ENCODE measurements around the gene IL36RN. TPM values are rescaled to one million over a fixed set of nuclear protein-coding genes. Genes with fewer than 3 reads are reported as not detected.

The IL36RN gene
- polyA plus RNA-seq, 1 of the 3 experiments (the other 2 are of a cell fraction) = not detected

GRCh38 chr2:113009622-113010021, 49.4 kb upstream of the IL36RN start (continued):
- TF ChIP-seq CTCF (IDR thresholded peaks at IDR 0.05) (no peak), MEF2A (IDR thresholded peaks at IDR 0.05; ENCODE audit: borderline replicate concordance, low read depth) (no peak)

GRCh38 chr2:113010088-113010487, 48.9 kb upstream of the IL36RN start:
- H3K4me3 ChIP-seq (ENCODE audit: low read depth in 2 of 2, low read length in 1 of 2) = no peak overlapping the region
- H3K27me3 ChIP-seq (ENCODE audit: insufficient read depth) = no peaks in the 10 kb centered on the region; the same call in 1 of the 2 replicates
- H4K20me1 ChIP-seq (ENCODE audit: insufficient read depth) = no peaks in the 10 kb centered on the region
- no peaks in the 10 kb centered on the region for H3K9me3 ChIP-seq
- H3K9ac ChIP-seq = no peak overlapping the region
- no peaks in the 10 kb centered on the region for H3K9me2 ChIP-seq
- ChIA-PET POLR2A (no interaction called here), CTCF (no interaction called here)
- no peak overlapping the region for H3K27ac ChIP-seq (ENCODE audit: low read depth in 2 of 2, low read length in 1 of 2)
- no peaks in the 10 kb centered on the region for H3K4me1 ChIP-seq (ENCODE audit: control insufficient read depth in 1 of 2, insufficient read depth in 2 of 2, low read depth in 1 of 2, low read length in 1 of 2)
- no peak overlapping the region for H2AFZ ChIP-seq (ENCODE audit: low read depth)
- no peaks in the 10 kb centered on the region for H3K36me3 ChIP-seq (replicated peaks in 1 of 2; ENCODE audit: control insufficient read depth in 1 of 2, insufficient read depth in 2 of 2, low read length in 1 of 2)
- DNase-seq = no peak
- H3K4me2 ChIP-seq = 0 out of 2 replicates have a peak overlapping the region, but pooled peaks have one; percentile 29
- TF ChIP-seq USF2 (IDR thresholded peaks at IDR 0.05; ENCODE audit: borderline replicate concordance, low read depth, low read length) (no peak), TCF12 (IDR thresholded peaks at IDR 0.05) (no peak), ELF1 (IDR thresholded peaks at IDR 0.05) (no peak), NRF1 (IDR thresholded peaks at IDR 0.05; ENCODE audit: low read depth, low read length) (no peak), NFIC (IDR thresholded peaks at IDR 0.05; ENCODE audit: borderline replicate concordance) (no peak), TAF1 (IDR thresholded peaks at IDR 0.05; ENCODE audit: borderline replicate concordance, low read depth, low read length) (no peak), EZH2phosphoT487 (IDR thresholded peaks at IDR 0.05; ENCODE audit: borderline replicate concordance, low read depth) (no peak), YY1 (IDR thresholded peaks at IDR 0.05; ENCODE audit: low read depth) (no peak), REST (IDR thresholded peaks at IDR 0.05; ENCODE audit: low read depth, low read length) (no peak), CTCF (IDR thresholded peaks at IDR 0.05) (no peak), MAX (IDR thresholded peaks at IDR 0.05; ENCODE audit: low read depth) (no peak), GABPA (IDR thresholded peaks at IDR 0.05; ENCODE audit: low read depth) (no peak), RCOR1 (IDR thresholded peaks at IDR 0.05; ENCODE audit: low read length) (no peak)
- WGBS (ENCODE audit: low lambda C conversion rate) = 0% methylated on average over 2 of the region's 2 CpGs
- H3F3A ChIP-seq (replicated peaks; ENCODE audit: insufficient read depth) = no peaks in the 10 kb centered on the region
- no peaks in the 10 kb centered on the region for H3K79me2 ChIP-seq (ENCODE audit: insufficient read depth)

Measured in SK-N-SH (cell line).